COLO668 (cell line): ENCODE measurements around the gene SHB.

ENCODE experiments used
- DNase-seq: peaks from one replicate; lab custom pipeline; 2025; ENCODE audit not compliant: unreplicated experiment; lab: John Stamatoyannopoulos, UW

SHB gene

DNA sequence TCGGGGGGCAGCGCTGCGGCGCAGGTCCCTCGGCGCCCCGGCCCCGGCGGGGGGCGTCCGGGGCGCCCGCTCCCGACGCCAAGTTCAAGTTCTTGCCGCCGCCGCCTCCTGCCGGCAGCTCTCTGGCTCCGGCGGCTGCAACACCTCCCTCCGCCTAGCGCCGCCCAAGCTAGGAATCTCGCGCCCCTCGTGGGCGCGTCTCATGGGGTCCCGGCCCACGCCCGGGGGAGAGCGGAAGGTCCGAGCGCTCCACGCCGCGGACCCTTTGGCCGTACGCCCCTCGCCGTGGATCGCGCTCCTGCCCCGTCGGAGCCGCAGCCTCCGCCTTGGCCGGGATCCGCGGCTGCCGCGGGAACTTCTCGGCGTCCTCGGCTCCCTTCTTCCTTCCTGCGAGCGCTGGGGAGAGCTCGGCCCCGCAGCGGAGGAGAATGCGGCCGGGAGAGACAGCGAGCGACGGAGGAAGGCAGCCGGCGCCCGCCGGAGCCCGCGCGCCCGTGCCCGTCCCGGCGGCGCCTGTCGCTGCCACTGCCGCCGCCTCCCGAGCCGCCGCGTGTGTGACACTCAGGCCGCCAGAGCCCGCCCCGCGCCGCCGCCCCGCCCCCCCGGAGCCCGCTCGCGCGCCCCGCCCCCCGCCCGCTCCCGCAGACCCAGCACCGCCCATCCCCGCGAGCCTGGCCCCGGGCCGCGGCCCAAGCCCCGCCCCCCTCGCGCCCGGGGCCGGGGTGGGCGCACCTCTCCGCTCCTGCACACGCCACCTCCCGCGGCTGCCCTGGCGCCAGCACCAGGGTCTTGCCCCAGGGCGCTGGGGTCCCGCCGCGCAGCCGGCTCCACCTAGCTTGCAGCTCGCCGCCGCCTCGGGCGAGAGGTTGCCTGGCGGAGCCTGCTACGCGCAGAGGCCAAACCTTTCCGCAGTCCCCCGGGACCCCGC lies at the start of gene SHB:
Gene SHB, minus strand, starts transcription at position 527 of the 928 bp plus-strand sequence. CDS start 582 bp downstream, outside the sequence.
- peak; percentile 88 for DNase-seq

- DNase-seq, result no peak
These were observed 48.6 kb upstream of the SHB start for GRCh38 chr9:38117651-38118050.

DNA sequence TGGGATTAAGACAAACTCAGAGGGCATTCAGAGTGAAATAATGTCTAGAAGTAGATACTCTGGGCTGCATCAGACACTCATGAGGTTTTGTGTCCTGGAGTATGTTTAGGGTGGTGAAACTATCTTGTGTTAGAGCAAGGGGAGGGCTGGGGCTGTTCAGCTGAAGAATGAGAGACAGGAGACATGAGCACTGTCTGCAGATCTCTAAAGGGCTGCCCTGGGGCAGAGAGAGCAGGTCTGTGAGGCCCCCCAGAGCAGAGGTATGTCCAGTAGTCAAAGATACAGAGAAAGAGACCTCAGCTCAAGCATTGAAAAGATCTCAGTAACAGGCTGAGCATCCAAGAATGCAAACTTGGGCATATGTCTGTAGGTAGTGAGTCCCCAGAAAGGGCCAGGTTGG lies 45.9 kb upstream of the SHB start:
- DNase-seq, result no peak

- DNase-seq, result no peak
These were observed 43.4 kb upstream of the SHB start for GRCh38 chr9:38112456-38112855.

DNA sequence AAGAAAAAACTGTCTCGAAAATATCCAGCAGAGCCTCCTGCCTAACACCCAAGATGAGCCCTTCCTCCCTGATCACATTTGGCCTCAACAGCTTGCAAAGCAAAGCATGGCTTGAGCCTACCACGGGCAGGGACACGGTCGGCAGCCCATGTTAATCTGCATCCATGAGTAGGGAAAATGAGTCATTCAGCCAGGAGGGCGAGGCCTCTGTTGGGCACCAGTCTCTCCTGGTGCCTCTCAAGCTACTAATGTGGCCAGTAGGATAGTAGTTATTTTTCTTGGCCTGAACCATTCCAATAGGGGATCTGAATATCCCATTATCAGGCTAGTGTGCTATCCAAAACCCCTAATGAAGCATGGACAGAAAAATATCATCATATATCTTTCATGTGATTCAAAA lies 43.0 kb upstream of the SHB start:
- peak; percentile 12 for DNase-seq

- no peak for DNase-seq
These were observed 41.4 kb upstream of the SHB start for GRCh38 chr9:38110476-38110875.

- DNase-seq, result no peak
These were observed 40.6 kb upstream of the SHB start for GRCh38 chr9:38109601-38110000.

DNA sequence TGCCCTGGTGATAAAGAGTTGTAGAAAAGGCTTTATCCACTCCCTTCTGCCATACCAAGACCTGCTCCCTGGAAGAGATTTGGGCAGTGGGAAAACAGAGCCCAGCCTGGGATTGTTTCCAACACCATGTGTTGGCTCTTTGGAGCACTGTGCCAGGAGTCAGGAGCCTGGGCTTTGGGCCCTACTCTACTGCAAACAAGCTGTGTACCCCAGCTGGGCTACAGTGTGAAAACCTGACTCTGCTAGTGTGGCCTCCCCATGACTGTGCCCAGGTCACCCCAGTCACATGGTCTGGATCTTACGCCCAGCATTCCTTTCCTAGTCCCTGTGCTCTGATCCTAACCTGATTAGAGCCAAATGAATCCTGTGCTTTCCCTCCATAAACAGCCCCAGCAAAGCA lies 39.3 kb upstream of the SHB start:
- no peak for DNase-seq

DNA sequence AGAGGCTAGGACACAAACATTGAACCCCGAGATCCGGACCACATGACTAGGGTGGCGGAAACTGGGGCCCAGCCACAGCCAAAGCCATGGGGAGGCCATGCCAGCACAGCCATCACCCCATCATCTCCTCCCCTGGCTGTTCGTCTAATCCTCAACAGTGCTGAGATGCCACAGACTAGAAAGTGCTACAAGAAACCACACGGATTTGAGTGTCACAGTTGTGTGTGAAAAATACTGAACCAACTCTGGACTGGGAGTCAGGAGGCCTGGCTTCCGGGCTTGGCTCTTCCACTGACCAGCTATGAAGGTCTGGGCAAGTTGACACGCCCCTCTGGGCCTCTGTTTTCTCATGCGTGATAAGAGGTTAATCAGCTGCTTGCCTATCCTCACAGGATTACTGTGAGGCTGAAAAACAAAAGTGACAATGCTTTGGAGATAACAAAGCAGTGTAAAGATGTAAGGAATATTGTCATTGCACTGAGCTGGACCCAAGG lies 38.8 kb upstream of the SHB start:
- peak; percentile 64 for DNase-seq

- no peak for DNase-seq
These were observed 38.4 kb upstream of the SHB start for GRCh38 chr9:38107405-38107804.

- no peak for DNase-seq
These were observed 37.5 kb upstream of the SHB start for GRCh38 chr9:38106488-38106887.

DNA sequence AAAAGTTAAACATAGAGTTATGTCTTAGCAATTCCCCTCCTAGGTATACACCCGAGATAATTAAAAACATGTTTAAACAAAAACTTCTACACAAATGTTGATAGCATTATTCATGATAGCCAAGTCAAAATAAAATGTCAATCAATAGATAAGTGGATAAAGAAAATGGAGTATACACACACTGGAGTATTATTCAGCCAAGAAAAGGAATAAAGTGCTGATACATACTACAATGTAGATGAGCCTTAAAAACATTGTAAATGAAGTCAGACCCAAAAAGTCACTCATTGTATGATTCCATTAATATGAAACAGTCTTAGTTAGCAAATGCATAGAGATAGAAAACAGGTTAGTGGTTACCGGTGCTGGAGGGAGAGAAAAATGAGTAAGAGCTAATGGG lies 34.3 kb upstream of the SHB start:
- DNase-seq, result no peak

- DNase-seq, result no peak
These were observed 32.4 kb upstream of the SHB start for GRCh38 chr9:38101423-38101822.

GRCh38 chr9:38096238-38096805 lies 27.3 kb upstream of the SHB start:
- DNase-seq, result no peak

GRCh38 chr9:38094165-38094564 lies 25.1 kb upstream of the SHB start:
- DNase-seq, result no peak

DNA sequence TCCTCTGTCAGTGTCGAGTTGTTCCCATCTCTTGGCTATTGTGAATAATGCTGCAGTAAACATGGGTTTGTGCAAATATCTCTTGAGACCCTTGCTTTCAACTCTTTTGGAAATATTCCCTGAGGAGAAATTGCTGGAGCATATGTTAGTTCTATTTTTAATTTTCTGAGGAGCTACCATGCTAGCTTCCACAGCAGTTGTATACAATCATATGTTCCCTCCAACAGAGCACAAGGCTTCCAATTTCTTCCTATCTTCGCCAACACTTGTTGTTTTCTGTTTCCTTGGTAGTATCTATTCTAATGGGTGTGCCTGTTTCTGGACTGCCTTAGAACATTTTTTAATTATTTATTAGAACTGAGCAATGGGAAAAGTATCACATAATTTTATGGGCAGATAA lies 23.6 kb upstream of the SHB start:
- DNase-seq, result no peak

GRCh38 chr9:38092200-38092524 lies 23.1 kb upstream of the SHB start:
- peak; percentile 57 for DNase-seq

- peak; percentile 53 for DNase-seq
These were observed 22.5 kb upstream of the SHB start for GRCh38 chr9:38091310-38092199.

- no peak for DNase-seq
These were observed 21.1 kb upstream of the SHB start for GRCh38 chr9:38090170-38090569.

DNA sequence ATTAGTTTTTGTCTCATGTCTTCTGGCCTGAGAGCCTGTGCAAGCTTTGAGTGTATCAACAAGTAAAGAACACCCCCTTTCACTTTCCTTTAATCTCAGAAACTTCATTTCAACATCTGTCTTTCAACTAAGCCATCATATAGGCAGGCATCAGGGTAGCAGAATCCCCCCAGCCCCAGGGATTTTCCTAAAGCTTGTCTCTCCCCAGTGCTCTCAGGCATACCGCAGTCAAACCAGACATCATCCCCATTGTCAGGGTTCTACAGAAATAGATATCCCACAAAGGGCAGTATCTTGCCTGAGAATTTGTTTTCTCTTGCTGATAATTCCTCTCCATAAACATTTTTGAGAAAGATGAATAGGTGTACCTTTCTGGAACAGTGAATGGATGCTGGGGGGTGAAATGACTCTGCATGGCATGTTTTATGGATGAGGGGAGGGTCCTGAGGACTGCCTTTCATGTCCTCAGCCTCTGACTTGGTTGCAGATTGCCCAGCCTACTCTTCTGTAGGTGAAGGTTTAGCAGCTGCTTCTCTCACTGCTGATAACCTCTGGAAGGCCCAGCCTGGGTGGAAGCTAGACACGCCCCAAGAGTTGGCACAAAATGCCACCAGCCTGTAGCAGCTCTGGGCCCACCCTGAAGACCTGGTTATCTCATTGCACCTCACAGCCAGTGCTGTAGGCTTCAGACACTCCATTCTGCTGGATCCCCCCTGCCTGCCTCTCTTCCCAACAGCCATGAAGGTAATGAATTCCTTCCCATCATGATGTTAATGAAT lies 20.5 kb upstream of the SHB start:
- DNase-seq, result no peak
